ENCODE results near the gene ARPC5L. TPM values are rescaled to one million over a fixed set of nuclear protein-coding genes. Genes with fewer than 3 reads are reported as not detected.

The ARPC5L gene
- total and polyA plus RNA-seq, 2 of the 13 experiments (the other 11 are each of a cell fraction or from before 2014, with no cell fraction given) = 29.9 to 33.8 TPM

DNA sequence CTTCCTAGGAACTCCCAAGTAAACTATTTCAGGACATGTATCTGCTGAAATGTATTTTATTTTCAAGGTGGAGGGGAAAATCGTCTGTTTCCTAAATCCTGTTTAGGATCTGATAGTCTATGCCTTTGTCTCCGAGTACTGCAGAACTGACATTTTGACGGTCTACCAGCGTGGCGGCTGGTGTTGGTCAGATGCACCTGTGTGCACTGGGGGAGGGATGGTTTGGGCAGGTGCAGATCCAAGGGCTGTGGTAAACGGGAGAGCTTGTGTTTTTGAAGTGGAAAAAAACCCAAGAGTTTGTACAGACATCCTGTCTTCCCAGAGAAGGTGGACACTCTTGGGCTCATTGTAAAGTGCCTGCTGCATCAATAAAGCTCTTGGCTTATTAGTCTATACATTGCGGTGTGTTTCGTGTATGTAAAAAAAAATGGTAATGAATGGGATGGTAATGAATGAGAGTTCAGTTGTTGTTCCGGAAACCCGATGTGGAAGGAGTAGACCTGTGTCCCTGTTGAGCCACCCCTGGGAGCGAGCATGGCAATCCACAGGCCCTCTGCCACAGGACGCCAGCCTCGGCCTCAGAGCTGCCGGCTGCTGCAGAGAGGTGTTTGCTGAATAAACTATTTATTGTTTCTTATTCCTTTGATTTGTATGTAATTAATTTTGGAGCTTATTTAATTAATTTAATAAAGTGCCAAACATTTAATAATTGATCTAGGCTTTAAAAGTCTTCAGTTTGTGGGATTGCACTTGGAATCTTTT is 15.3 kb downstream of the ARPC5L start:
- no TSS peak for BruUV-seq (replicated peaks)
- Histone ChIP-seq H3K4me3 (replicated peaks in 1 of 3; ENCODE audit: insufficient read depth in 1 of 3, low read depth in 2 of 3, low read length in 3 of 3) (no peak overlapping the region), H3K4me1 (ENCODE audit: insufficient read depth, low read length) (peaks cover 6% of the 10 kb centered on the region; the same call in 1 of the 2 replicates), H3K79me2 (ENCODE audit: insufficient read depth, low read length) (peaks cover 17% of the 10 kb centered on the region), H3K4me2 (ENCODE audit: low read depth, low read length) (no peak overlapping the region), H3K9ac (ENCODE audit: insufficient read depth, low read depth, low read length) (no peak overlapping the region), H4K20me1 (ENCODE audit: insufficient read depth, low read length) (no peaks in the 10 kb centered on the region), H3K9me3 (ENCODE audit: low read length) (no peaks in the 10 kb centered on the region), H3K27me3 (ENCODE audit: control insufficient read depth in 1 of 2, insufficient read depth in 2 of 2, low read length in 2 of 2) (no peaks in the 10 kb centered on the region), H2AFZ (ENCODE audit: low read length) (no peak overlapping the region), H3K27ac (ENCODE audit: extremely low read length, insufficient read depth, low read length) (no peak overlapping the region), H3K36me3 (replicated peaks in 1 of 2; ENCODE audit: control insufficient read depth in 1 of 2, insufficient read depth in 2 of 2, low read length in 2 of 2) (peaks cover 26 to 85% of the 10 kb centered on the region in 2 experiments; a peak in 4 of 5 replicates)
- ChIA-PET POLR2A (interaction anchor here (1.2 to 1.5 kb wide), 2 partner anchors 16 to 21 kb away, joined by 3 to 6 read pairs; partner anchors contain the start of genes ARPC5L and RPL35), CTCF (ENCODE audit: low intra/inter-chr PET ratio, low total read pairs) (no interaction called here)
- FAIRE-seq (no peak), DNase-seq (ENCODE audit: low spot score) (no peak), ATAC-seq (no peak)
- intact Hi-C loops (cut with micrococcal nuclease; ENCODE audit: unreplicated experiment) (no loop called here), in situ Hi-C loops (cut with HindIII; ENCODE audit: extremely low pct_ligation_motif_present, low pct_unique_long_range_greater_than_20kb) (no loop called here)
- 91% methylated on average over 14 of the region's 14 CpGs for WGBS (ENCODE audit: low lambda C conversion rate)
- no peak for TF ChIP-seq TBX2 (CRISPR knock-in tag; IDR thresholded peaks at IDR 0.05; ENCODE audit: borderline replicate concordance)
- TF ChIP-seq SMAD3 (CRISPR knock-in tag; IDR thresholded peaks at IDR 0.05) = no peak
- no peak for TF ChIP-seq ZNF546 (CRISPR knock-in tag; conservative IDR thresholded peaks at IDR 0.05)
- TF ChIP-seq, protein P1, sequence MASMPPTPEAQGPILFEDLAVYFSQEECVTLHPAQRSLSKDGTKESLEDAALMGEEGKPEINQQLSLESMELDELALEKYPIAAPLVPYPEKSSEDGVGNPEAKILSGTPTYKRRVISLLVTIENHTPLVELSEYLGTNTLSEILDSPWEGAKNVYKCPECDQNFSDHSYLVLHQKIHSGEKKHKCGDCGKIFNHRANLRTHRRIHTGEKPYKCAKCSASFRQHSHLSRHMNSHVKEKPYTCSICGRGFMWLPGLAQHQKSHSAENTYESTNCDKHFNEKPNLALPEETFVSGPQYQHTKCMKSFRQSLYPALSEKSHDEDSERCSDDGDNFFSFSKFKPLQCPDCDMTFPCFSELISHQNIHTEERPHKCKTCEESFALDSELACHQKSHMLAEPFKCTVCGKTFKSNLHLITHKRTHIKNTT (CRISPR knock-in tag; IDR thresholded peaks at IDR 0.05) = no peak
- no peak for TF ChIP-seq HOXD1 (CRISPR knock-in tag; IDR thresholded peaks at IDR 0.05)
- TF ChIP-seq SP1 (IDR thresholded peaks at IDR 0.05) = no peak
- TF ChIP-seq SP1 (CRISPR knock-in tag; IDR thresholded peaks at IDR 0.05) = no peak
- TF ChIP-seq SYNCRIP (IDR thresholded peaks at IDR 0.05; ENCODE audit: insufficient read depth, low read depth, low read length) = no peak
- TF ChIP-seq, protein P2, sequence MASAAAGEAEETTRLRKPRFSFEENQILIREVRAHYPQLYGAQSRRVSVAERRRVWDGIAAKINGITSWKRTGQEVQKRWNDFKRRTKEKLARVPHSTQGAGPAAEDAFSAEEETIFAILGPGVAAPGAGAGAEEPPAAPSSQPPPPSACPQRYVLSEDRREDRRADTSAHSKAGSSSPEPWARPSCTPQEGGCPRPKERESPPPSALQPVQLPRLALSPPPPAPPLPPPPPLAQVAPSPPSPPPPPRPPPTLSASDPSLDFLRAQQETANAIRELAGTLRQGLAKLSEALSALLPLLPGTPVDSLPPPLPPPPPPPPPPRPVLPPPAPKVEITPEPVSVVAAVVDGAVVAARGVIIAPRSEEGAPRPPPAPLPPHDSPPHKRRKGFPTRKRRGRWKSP (CRISPR knock-in tag; IDR thresholded peaks at IDR 0.05) = no peak
- TF ChIP-seq, protein P3, sequence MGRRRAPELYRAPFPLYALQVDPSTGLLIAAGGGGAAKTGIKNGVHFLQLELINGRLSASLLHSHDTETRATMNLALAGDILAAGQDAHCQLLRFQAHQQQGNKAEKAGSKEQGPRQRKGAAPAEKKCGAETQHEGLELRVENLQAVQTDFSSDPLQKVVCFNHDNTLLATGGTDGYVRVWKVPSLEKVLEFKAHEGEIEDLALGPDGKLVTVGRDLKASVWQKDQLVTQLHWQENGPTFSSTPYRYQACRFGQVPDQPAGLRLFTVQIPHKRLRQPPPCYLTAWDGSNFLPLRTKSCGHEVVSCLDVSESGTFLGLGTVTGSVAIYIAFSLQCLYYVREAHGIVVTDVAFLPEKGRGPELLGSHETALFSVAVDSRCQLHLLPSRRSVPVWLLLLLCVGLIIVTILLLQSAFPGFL (CRISPR knock-in tag; IDR thresholded peaks at IDR 0.05) = no peak
- no peak for TF ChIP-seq AGO1 (IDR thresholded peaks at IDR 0.05; ENCODE audit: low read depth, low read length, poor library complexity, severe bottlenecking)
- TF ChIP-seq PHF21A (CRISPR knock-in tag; IDR thresholded peaks at IDR 0.05) = no peak
- no peak for TF ChIP-seq ZNF558 (CRISPR knock-in tag; IDR thresholded peaks at IDR 0.05; ENCODE audit: borderline replicate concordance)
- TF ChIP-seq, protein P4, sequence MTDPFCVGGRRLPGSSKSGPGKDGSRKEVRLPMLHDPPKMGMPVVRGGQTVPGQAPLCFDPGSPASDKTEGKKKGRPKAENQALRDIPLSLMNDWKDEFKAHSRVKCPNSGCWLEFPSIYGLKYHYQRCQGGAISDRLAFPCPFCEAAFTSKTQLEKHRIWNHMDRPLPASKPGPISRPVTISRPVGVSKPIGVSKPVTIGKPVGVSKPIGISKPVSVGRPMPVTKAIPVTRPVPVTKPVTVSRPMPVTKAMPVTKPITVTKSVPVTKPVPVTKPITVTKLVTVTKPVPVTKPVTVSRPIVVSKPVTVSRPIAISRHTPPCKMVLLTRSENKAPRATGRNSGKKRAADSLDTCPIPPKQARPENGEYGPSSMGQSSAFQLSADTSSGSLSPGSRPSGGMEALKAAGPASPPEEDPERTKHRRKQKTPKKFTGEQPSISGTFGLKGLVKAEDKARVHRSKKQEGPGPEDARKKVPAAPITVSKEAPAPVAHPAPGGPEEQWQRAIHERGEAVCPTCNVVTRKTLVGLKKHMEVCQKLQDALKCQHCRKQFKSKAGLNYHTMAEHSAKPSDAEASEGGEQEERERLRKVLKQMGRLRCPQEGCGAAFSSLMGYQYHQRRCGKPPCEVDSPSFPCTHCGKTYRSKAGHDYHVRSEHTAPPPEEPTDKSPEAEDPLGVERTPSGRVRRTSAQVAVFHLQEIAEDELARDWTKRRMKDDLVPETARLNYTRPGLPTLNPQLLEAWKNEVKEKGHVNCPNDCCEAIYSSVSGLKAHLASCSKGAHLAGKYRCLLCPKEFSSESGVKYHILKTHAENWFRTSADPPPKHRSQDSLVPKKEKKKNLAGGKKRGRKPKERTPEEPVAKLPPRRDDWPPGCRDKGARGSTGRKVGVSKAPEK (CRISPR knock-in tag; IDR thresholded peaks at IDR 0.05; ENCODE audit: borderline replicate concordance) = no peak
- TF ChIP-seq, protein P5, sequence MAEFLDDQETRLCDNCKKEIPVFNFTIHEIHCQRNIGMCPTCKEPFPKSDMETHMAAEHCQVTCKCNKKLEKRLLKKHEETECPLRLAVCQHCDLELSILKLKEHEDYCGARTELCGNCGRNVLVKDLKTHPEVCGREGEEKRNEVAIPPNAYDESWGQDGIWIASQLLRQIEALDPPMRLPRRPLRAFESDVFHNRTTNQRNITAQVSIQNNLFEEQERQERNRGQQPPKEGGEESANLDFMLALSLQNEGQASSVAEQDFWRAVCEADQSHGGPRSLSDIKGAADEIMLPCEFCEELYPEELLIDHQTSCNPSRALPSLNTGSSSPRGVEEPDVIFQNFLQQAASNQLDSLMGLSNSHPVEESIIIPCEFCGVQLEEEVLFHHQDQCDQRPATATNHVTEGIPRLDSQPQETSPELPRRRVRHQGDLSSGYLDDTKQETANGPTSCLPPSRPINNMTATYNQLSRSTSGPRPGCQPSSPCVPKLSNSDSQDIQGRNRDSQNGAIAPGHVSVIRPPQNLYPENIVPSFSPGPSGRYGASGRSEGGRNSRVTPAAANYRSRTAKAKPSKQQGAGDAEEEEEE (CRISPR knock-in tag; IDR thresholded peaks at IDR 0.05; ENCODE audit: borderline replicate concordance) = no peak
